Retinal pigment epithelial cell (primary cell): ENCODE results near the gene SCN1A.

Source experiments
- DNase-seq: peaks from one replicate; pipeline ENCODE4 v3.0.0-alpha.2; 2010; ENCODE audit warnings: low read depth
- H3K4me3 ChIP-seq: 2 replicates; pipeline ENCODE4 v1.5.1; 2011; ENCODE audit warnings: mild to moderate bottlenecking, low read length, control low read depth, moderate library complexity
- TF ChIP-seq, protein P1 (sequence below): conservative IDR thresholded peaks from 2 replicates; pipeline ENCODE4 v1.5.1; 2011; ENCODE audit warnings: low read depth, low read length, control low read depth, inconsistent platforms

Gene SCN1A

DNA sequence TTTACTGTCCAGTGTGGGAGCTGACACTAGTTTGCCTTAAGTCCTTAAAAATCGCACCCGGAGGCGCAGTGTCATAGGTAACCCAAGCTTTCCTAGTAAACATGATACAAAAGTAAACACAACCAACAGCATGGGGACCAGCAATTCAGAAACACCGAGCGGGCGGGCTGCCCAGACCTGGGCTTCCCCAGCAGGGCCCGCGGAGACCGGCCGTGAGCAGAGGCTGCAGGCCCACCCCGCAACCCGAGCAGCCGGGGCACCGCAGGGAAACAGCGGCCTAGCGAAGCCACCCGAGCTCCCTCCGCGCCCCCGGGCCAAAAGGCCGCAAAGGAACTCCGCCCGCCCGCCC is 174.5 kb downstream of the SCN1A start:
- H3K4me3 ChIP-seq, result peak overlapping the region; percentile 82
- TF ChIP-seq, protein P1, sequence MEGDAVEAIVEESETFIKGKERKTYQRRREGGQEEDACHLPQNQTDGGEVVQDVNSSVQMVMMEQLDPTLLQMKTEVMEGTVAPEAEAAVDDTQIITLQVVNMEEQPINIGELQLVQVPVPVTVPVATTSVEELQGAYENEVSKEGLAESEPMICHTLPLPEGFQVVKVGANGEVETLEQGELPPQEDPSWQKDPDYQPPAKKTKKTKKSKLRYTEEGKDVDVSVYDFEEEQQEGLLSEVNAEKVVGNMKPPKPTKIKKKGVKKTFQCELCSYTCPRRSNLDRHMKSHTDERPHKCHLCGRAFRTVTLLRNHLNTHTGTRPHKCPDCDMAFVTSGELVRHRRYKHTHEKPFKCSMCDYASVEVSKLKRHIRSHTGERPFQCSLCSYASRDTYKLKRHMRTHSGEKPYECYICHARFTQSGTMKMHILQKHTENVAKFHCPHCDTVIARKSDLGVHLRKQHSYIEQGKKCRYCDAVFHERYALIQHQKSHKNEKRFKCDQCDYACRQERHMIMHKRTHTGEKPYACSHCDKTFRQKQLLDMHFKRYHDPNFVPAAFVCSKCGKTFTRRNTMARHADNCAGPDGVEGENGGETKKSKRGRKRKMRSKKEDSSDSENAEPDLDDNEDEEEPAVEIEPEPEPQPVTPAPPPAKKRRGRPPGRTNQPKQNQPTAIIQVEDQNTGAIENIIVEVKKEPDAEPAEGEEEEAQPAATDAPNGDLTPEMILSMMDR, result no peak
- no peak for DNase-seq

DNA sequence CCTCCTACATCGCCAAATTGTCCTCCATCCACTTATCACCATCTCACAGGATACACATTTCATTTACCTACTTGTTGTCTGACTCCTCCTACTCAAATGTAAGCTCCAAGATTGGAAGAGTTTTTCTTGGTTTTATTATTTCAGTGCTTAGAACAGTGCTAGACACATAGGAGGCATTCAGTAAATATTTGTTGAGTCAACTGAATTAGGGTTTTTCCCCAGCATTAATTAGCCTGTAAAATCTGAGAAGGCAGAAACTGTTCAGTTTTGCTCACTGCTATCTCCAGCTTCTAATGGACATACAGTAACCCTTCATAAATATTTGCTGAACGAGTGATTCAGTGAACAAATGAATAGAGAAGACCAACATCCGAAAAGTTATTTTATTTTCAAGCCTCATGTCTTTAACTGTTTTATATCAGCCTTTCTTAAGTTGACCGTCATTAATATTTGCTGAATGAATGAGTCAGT is 175.0 kb downstream of the SCN1A start:
- H3K4me3 ChIP-seq, result peak overlapping the region; percentile 82
- TF ChIP-seq, protein P1, result no peak
- DNase-seq, result no peak

DNA sequence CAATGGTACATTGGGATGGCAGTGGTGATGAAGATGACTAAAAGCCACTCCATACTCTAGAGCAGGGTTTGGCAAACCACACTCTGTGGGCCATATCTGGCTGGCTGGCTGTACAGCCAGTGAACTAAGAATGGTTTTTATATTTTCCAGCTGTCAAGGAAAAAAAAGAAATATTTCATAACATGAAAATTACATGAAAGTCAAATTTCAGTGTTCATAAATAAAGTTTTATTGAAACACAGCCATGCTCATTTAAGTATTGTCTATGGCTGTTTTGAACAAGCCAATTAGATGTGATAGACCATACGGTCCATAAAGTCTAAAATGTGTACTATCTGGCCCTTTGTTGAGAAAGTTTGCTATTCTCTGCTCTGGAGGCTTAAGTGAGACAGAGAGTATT is 175.7 kb downstream of the SCN1A start:
- DNase-seq, result no peak
- TF ChIP-seq, protein P1, result no peak
- H3K4me3 ChIP-seq, result no peak overlapping the region

DNA sequence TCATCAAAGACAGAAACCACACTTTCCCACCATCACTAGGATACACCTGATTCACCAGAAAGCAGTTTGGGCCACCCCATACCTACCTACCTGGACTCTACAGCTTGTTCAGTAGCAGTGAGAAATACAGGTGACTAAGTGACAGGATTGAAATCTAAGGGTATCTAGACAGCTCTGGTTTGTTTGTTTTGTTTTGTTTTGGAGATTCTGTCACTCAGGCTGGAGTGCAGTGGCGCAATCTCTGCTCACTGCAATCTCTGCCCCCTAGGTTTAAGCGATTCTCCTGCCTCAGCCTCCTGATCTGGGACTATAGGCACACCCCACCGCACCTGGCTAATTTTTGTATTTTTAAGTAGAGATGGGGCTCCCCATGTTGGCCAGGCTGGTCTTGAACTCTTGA is 177.4 kb downstream of the SCN1A start:
- TF ChIP-seq, protein P1, result no peak
- no peak overlapping the region for H3K4me3 ChIP-seq
- no peak for DNase-seq

DNA sequence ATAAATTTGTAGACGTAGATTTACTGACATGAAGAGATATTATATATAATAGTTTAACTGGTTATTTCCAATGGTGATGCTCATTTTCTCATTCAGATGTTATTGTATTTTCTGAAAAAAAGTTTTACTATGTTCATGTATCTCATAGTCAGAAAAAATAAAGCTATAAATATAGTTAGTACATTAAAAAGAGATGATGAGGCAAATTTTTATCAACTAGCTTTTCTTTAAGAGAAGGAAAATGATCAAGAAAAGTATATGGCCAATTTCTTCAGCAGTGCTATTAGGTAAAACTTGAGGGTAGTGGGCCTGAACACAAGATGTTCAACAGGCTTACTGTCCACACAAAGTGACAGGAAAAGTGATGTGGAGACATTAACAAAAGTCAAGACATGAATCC is 186.0 kb downstream of the SCN1A start:
- H3K4me3 ChIP-seq, result no peak overlapping the region
- no peak for DNase-seq
- TF ChIP-seq, protein P1, result no peak

DNA sequence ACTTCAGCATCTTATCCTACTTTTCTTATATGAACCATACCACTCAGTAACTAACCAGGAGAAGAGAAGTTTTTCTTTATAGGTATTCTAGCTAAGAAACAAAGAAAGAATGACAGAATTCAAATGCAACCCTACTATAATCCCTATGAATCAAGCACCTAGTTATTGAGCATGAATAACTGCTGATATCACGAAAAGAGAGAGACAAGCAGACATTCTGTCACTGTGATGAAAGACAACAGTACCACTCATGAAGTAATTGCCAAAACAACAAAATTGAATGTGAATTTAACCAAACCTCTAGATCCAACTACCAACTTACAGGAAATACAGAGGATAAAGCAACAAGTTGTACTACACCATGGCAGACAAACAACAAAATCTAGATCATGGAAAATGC is 189.6 kb downstream of the SCN1A start:
- TF ChIP-seq, protein P1, result no peak
- no peak overlapping the region for H3K4me3 ChIP-seq
- DNase-seq, result no peak
